Measurements from ENCODE around the gene PROSER1.

PROSER1 gene

DNA sequence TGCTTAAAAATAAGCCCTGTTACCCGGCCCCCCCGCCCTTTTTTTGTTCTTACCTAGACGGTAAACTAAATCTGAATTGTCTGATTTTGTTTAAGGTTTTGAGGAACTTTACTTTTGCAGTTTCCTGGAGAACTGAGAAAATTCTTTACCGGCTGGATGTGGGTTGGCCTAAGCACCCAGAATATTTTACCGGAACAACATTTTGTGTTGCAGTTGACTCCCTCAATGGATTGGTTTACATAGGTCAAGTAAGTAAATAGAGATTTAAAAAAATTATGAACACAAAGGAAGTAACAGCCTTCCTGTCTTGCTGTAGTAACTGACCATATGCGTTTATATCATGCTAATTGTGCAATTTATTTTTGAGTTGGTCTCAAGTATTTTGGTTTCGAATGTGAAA, 1.2 kb upstream of the PROSER1 start:
- Histone ChIP-seq H3K36me3 (ENCODE audit: control insufficient read depth, insufficient read depth, low read length) (no peaks in the 10 kb centered on the region), H3K4me2 (ENCODE audit: low read length) (peak overlapping the region; percentile 60), H3K9me3 (ENCODE audit: control insufficient read depth, low read length) (no peaks in the 10 kb centered on the region), H3K4me3 (ENCODE audit: low read depth, low read length) (peak overlapping the region; percentile 97), H3K27me3 (ENCODE audit: control insufficient read depth, insufficient read depth, low read length) (no peaks in the 10 kb centered on the region), H3K4me1 (no peaks in the 10 kb centered on the region), H3K9ac (no peak overlapping the region), H2AFZ (no peak overlapping the region), H3K79me2 (peaks cover 7% of the 10 kb centered on the region), H3K27ac (no peak overlapping the region)
- TF ChIP-seq, protein P1, sequence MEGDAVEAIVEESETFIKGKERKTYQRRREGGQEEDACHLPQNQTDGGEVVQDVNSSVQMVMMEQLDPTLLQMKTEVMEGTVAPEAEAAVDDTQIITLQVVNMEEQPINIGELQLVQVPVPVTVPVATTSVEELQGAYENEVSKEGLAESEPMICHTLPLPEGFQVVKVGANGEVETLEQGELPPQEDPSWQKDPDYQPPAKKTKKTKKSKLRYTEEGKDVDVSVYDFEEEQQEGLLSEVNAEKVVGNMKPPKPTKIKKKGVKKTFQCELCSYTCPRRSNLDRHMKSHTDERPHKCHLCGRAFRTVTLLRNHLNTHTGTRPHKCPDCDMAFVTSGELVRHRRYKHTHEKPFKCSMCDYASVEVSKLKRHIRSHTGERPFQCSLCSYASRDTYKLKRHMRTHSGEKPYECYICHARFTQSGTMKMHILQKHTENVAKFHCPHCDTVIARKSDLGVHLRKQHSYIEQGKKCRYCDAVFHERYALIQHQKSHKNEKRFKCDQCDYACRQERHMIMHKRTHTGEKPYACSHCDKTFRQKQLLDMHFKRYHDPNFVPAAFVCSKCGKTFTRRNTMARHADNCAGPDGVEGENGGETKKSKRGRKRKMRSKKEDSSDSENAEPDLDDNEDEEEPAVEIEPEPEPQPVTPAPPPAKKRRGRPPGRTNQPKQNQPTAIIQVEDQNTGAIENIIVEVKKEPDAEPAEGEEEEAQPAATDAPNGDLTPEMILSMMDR (IDR thresholded peaks at IDR 0.05), result no peak

DNA sequence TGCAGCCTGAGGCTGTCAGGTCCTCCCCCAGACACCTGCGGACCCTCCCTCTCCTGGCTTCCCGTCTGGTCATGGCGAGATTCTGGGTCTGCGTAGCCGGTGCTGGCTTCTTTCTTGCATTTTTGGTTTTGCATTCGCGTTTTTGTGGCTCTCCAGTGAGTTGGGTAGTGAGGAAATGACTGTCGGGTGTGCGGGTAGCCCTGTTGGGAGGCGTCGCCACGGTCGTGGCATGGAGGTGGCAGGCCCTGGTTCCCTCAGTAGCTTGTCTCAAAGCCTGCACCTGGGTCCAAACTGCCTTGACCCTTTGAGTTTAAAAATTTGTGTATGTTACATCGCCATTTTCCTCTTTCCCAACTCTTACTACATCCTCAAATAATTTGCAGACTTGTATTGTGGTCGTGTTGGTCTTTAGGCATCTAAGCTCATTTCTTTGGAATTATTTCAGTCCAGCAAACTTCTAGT, 711 bp upstream of the PROSER1 start:
- Histone ChIP-seq H3K27ac (peak overlapping the region; percentile 89), H3K36me3 (ENCODE audit: control insufficient read depth, insufficient read depth, low read length) (no peaks in the 10 kb centered on the region), H3K4me1 (no peaks in the 10 kb centered on the region), H2AFZ (peak overlapping the region; percentile 91), H3K9me3 (ENCODE audit: control insufficient read depth, low read length) (no peaks in the 10 kb centered on the region), H3K9ac (no peak overlapping the region), H3K4me3 (ENCODE audit: low read depth, low read length) (peak overlapping the region; percentile 97), H3K4me2 (ENCODE audit: low read length) (peak overlapping the region; percentile 60), H3K27me3 (ENCODE audit: control insufficient read depth, insufficient read depth, low read length) (no peaks in the 10 kb centered on the region), H3K79me2 (peaks cover 7% of the 10 kb centered on the region)
- TF ChIP-seq, protein P1 (IDR thresholded peaks at IDR 0.05), result no peak

DNA sequence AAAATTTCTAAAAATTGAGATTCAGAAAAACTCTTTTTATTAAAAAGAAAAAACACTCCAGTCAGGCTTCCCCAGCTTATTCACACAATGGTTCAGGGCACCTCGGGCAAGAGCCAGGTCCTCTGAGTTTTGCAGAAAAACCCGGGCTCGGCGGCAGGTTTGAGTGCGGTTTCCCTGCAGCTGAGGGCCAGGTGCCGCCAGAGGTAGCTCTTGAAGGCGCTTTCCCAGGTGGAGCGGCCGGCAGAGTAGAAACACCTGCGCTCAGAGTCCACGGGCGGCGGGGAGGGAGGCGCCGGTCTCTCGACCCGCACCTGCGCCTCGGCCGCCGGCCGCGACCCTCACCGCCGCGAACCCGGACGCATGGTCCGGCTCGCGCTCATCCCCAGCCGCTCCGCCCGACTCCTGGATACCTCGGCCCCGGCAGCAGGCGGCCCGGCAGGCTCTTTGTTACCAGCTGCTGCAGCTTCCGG, 444 bp downstream of the PROSER1 start:
- H3K79me2 ChIP-seq, result peaks cover 7% of the 10 kb centered on the region
- no peaks in the 10 kb centered on the region for H3K36me3 ChIP-seq (ENCODE audit: control insufficient read depth, insufficient read depth, low read length)
- H3K27ac ChIP-seq, result peak overlapping the region; percentile 89
- H3K9me3 ChIP-seq (ENCODE audit: control insufficient read depth, low read length), result no peaks in the 10 kb centered on the region
- H3K4me3 ChIP-seq (ENCODE audit: low read depth, low read length), result peak overlapping the region; percentile 97
- H3K4me2 ChIP-seq (ENCODE audit: low read length), result peak overlapping the region; percentile 91
- TF ChIP-seq, protein P1 (IDR thresholded peaks at IDR 0.05), result no peak
- no peaks in the 10 kb centered on the region for H3K4me1 ChIP-seq
- no peaks in the 10 kb centered on the region for H3K27me3 ChIP-seq (ENCODE audit: control insufficient read depth, insufficient read depth, low read length)
- H2AFZ ChIP-seq, result peak overlapping the region; percentile 91
- H3K9ac ChIP-seq, result no peak overlapping the region

GRCh38 chr13:39036212-39036611, 1.7 kb downstream of the PROSER1 start:
- peak overlapping the region; percentile 97 for H3K4me3 ChIP-seq (ENCODE audit: low read depth, low read length)
- H2AFZ ChIP-seq, result no peak overlapping the region
- H3K4me2 ChIP-seq (ENCODE audit: low read length), result peak overlapping the region; percentile 91
- no peaks in the 10 kb centered on the region for H3K9me3 ChIP-seq (ENCODE audit: control insufficient read depth, low read length)
- H3K27ac ChIP-seq, result no peak overlapping the region
- H3K4me1 ChIP-seq, result no peaks in the 10 kb centered on the region
- H3K9ac ChIP-seq, result no peak overlapping the region
- TF ChIP-seq, protein P1 (IDR thresholded peaks at IDR 0.05), result no peak
- no peaks in the 10 kb centered on the region for H3K27me3 ChIP-seq (ENCODE audit: control insufficient read depth, insufficient read depth, low read length)
- no peaks in the 10 kb centered on the region for H3K36me3 ChIP-seq (ENCODE audit: control insufficient read depth, insufficient read depth, low read length)
- H3K79me2 ChIP-seq, result peaks cover 7% of the 10 kb centered on the region

DNA sequence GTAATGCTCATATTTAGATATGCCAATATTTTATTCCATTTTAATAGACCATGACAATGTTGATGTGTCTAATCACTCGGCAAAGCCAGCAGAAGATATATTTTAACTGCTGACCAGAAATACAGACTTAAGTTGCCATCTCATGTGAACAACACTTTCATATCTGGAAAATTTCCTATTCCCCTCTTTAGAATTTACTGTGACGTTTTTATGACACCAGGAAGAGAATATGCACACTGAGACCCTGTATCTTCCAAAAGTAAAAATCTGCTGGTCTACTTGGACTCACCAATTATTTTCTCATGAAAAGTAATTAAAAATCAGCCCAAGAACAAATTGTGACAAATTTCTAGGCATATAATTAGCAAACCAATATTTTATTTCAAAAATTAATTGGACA, 2.1 kb downstream of the PROSER1 start:
- Histone ChIP-seq H3K27me3 (ENCODE audit: control insufficient read depth, insufficient read depth, low read length) (no peaks in the 10 kb centered on the region), H3K4me1 (no peaks in the 10 kb centered on the region), H3K9me3 (ENCODE audit: control insufficient read depth, low read length) (no peaks in the 10 kb centered on the region), H3K79me2 (peaks cover 7% of the 10 kb centered on the region), H3K4me3 (ENCODE audit: low read depth, low read length) (peak overlapping the region; percentile 97), H3K36me3 (ENCODE audit: control insufficient read depth, insufficient read depth, low read length) (no peaks in the 10 kb centered on the region), H3K27ac (no peak overlapping the region), H3K9ac (no peak overlapping the region), H3K4me2 (ENCODE audit: low read length) (peak overlapping the region; percentile 91), H2AFZ (no peak overlapping the region)
- TF ChIP-seq, protein P1 (IDR thresholded peaks at IDR 0.05), result no peak
